GM18508 (cell line): ENCODE measurements around the gene OR2A14.
A peak's percentile ranks its signal among the peaks of the same experiment; 100 is the strongest.
"Not testable (repeated sequence)": the region's sequence is repeated elsewhere in the genome, so short reads cannot be mapped to it uniquely, and the experiment has no call there.

Experiments
- ATAC-seq: cut with Tn5 transposase; IDR thresholded peaks from one replicate; pipeline ENCODE4 v1.9.1; 2021; ENCODE audit warnings: moderate number of reproducible peaks; ENCODE audit not compliant: insufficient read depth, unreplicated experiment

The OR2A14 gene, protein sequence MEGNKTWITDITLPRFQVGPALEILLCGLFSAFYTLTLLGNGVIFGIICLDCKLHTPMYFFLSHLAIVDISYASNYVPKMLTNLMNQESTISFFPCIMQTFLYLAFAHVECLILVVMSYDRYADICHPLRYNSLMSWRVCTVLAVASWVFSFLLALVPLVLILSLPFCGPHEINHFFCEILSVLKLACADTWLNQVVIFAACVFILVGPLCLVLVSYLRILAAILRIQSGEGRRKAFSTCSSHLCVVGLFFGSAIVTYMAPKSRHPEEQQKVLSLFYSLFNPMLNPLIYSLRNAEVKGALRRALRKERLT

GRCh38 chr7:144122876-144123275, at the start of gene OR2A14:
Gene OR2A14, plus strand, starts transcription at chr7:144123176. Its CDS starts 5,937 bp downstream, at chr7:144129113.
- no peak for ATAC-seq

- ATAC-seq: no peak
Observed at GRCh38 chr7:144074374-144074773, 48.6 kb upstream of the OR2A14 start.

DNA sequence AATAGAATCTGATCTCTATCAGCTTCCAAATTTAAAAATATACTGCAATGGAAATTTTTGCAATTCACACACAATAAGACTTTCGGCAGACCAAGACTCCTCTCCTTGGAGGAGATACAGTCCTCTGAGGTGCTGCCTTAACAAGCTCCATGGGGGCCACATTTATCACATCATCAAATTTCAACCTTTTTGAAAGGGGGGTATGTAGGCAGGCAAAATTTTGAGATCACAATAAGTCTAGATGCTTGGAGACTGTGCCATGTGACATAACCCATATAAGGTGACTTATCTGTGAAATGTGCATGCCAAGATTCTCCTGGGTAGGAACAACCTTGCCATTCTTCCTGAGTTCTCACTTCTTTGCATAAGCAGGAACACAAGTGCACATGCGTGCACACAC, 37.0 kb upstream of the OR2A14 start, which contains the start of gene OR2A12:
Gene OR2A12, plus strand, starts transcription at position 301 of the 400 bp plus-strand sequence. CDS start 8,830 bp downstream, outside the sequence.
- ATAC-seq: no peak

GRCh38 chr7:144086730-144087129, 36.2 kb upstream of the OR2A14 start:
- ATAC-seq: no peak

GRCh38 chr7:144087230-144087629, 35.7 kb upstream of the OR2A14 start:
- no peak for ATAC-seq

GRCh38 chr7:144090667-144091066, 32.3 kb upstream of the OR2A14 start:
- no peak for ATAC-seq

DNA sequence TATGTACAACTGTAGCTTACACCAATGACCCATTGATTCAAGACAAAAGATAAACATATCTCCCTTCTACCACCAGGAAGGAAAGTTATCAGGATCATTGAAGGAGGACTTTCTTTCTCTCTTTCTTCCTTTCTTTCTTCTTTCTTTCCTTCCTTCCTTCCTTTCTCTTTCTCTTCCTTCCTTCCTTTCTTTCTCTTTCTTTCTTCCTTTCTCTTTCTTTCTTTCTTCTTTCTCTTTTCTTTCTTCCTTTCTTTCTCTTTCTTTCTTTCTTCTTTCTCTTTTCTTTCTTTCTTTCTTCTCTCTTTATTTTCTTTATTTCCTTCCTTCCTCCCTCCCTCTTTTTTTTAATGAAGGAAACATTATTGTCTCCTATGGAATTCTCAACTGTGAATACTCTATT, 24.2 kb upstream of the OR2A14 start:
- no peak for ATAC-seq

DNA sequence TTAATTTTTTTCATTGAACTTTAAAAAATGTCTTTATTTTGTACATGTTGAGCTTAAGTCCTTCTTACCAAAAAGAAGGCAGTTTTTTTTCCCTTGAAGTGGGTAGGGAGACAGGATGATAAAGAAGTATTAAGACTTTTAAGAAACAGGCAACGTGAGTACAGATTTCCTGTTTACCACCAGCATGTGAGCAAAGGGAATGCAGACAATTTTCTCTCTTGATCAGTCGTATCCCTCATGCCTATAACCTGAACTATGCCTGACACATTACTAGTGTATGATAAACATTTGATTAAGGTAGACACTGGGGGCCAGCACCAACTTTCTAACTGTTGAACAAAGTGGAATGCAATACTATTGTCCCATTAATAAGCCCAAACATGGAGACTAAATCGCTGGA, 22.4 kb upstream of the OR2A14 start:
- no peak for ATAC-seq

DNA sequence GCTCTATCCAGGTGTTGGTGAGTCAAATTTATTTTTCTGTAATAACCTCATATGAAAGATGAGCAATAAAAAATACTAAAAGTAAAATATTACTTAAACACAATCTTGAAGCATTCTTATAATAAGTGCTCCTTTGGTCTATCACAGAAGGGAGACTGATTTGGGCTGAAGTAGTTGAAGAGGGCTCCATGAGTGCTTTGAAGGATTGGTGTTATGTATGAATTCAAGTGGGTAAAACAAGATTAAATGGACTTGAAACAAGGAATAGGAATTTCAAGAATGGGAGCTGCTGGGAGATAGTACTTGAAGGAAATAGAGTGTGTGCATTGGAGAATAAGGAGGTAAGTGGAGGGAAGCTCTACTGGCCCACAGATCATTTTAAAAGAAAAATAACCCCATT, 20.9 kb upstream of the OR2A14 start:
- ATAC-seq: no peak

DNA sequence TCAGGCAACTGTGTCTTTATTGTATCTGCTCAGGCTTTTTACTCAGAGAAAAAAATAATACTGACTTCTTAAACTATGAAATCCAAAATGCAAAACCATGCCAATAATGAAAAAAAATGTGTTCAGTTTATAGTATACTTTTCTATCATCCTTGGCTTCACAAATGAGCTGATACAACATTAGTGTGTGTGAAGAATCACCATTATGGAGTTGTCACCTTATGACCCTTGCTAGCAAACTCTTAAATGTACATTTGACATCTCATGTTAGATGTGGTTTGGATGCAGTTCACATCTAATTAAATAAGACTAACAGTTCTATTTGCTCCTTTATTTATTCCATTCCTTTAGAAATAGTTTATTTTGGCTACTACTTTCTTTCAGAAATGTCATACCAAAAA, 17.8 kb upstream of the OR2A14 start:
- ATAC-seq: no peak

- ATAC-seq: no peak
Observed at GRCh38 chr7:144109283-144109682, 13.7 kb upstream of the OR2A14 start, which contains the start of gene OR2A2. Gene OR2A2, plus strand, starts transcription at chr7:144109583. Its CDS starts 0 bp downstream, at chr7:144109583.

DNA sequence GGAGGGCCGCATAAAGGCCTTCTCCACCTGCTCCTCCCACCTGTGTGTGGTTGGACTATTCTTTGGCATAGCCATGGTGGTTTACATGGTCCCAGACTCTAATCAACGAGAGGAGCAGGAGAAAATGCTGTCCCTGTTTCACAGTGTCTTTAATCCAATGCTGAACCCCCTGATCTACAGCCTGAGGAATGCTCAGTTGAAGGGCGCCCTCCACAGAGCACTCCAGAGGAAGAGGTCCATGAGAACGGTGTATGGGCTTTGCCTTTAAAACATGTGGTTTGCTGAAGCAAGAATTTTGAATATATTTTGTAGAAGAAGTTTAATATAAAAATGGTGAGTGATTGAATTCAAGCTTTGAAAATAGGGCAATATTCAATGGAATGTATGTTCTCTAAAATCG, 12.7 kb upstream of the OR2A14 start:
- no peak for ATAC-seq

- ATAC-seq: no peak
Observed at GRCh38 chr7:144113651-144114050, 9.3 kb upstream of the OR2A14 start.

- no peak for ATAC-seq
Observed at GRCh38 chr7:144118341-144118740, 4.6 kb upstream of the OR2A14 start.

DNA sequence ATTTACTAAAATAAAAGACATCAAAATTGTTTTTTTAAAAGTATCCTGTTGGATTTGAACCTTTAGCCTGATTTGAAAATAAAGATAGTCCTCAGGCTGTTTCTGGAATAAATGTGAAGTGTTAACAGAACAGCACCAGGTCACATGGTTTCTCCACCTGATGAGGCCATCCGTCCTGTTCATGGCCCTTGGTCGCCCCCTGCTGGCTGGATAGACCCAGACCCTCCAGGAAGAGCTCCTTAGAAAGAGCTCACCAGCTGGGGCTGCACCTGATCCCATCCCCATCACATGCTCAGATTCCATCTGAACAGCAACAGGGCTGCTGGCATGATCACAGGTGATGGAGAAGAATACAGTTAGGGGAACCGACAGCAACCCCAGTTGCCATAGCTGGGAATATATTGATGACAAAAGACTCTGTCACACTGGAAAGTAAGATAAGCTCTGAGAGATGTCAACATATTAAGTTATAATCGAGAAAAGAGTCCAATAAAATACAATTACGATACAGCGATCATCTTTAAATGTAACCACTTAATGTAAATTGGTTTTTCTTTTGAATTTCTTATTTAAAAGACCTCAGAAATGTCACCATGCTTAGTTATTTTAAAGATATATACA, 4.8 kb downstream of the OR2A14 start:
- ATAC-seq: peak; percentile 96

DNA sequence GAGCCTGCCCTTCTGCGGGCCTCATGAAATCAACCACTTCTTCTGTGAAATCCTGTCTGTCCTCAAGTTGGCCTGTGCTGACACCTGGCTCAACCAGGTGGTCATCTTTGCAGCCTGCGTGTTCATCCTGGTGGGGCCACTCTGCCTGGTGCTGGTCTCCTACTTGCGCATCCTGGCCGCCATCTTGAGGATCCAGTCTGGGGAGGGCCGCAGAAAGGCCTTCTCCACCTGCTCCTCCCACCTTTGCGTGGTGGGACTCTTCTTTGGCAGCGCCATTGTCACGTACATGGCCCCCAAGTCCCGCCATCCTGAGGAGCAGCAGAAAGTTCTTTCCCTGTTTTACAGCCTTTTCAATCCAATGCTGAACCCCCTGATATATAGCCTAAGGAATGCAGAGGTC, 6.6 kb downstream of the OR2A14 start:
- not testable (repeated sequence) for ATAC-seq

DNA sequence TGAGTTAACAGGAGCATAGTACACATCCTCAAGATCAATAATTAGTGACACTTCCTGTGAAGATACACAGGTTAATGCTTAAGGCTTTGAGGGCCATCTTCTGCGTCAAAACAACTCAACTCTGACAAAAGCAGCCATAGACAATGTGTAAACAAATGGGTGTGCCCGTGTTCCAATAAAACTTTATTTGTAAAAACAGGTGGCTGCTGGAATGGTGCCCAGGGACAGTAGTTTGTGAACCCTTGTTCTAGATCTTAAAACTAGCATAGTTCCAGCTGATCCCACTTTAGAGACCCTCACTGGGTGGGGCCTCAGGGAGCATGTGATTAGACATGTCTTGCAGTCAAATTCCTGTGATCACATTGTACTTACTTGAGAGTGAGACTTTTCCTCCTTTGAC, 7.8 kb downstream of the OR2A14 start:
- no peak for ATAC-seq

- ATAC-seq: no peak
Observed at GRCh38 chr7:144132262-144132661, 9.3 kb downstream of the OR2A14 start.

DNA sequence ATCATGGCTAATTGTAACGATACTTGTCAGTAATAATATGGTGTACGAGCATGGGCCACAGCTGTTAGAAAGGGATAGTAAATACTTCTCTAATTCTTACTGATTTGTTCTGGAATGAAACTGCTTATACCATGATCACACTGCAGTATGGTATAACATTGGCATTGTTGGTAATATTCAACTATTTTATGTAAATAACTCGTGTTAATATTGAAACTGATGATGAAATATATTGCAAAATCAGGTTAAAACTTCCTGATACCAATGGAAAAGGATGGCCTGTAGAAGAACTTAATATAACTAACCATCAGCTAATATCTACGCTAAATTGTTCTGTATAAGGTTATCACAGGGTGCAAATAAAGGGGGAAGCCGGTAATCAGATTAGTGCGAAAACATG, 10.3 kb downstream of the OR2A14 start:
- ATAC-seq: no peak

DNA sequence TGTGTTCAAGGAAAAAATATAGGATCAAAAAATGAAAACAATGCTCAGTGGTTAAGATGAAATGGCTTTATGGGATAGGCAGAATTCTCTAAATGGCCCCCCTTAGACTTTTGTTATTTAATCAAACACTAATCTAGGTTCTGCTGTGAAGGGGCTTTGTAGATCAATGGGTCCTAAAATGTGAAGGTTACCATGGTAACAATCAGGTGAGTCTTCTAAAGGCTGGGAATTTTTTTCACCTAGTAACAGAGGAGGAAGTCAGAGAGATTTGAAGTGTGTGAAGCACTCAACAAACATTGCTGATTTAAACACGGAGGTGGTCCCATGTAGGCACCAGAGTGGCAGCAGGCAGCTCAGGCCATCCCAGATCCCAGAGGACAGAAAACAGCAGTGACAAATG, 11.1 kb downstream of the OR2A14 start:
- no peak for ATAC-seq

- no peak for ATAC-seq
Observed at GRCh38 chr7:144137501-144137900, 14.5 kb downstream of the OR2A14 start.

- no peak for ATAC-seq
Observed at GRCh38 chr7:144142187-144142586, 19.2 kb downstream of the OR2A14 start.
